Adipocyte (in vitro differentiated cells): ENCODE results near the gene CYGB.
"Not testable (repeated sequence)": the region's sequence is repeated elsewhere in the genome, so short reads cannot be mapped to it uniquely, and the experiment has no call there.

Experiments
- DNase-seq: peaks from one replicate; pipeline ENCODE4 v3.0.0-alpha.2; 2015; ENCODE audit warnings: low read depth
- H3K27me3 ChIP-seq: replicated peaks from 2 replicates; pipeline ENCODE4 v1.7.0; 2013; ENCODE audit warnings: mild to moderate bottlenecking, low read length, moderate library complexity; ENCODE audit not compliant: control insufficient read depth, insufficient read depth
- H3K36me3 ChIP-seq: 2 replicates; pipeline ENCODE4 v1.7.0; 2013; ENCODE audit warnings: low read length, mild to moderate bottlenecking, moderate library complexity; ENCODE audit not compliant: control insufficient read depth, insufficient read depth, severe bottlenecking
- H3K4me1 ChIP-seq: 2 replicates; pipeline ENCODE4 v1.7.0; 2013; ENCODE audit warnings: mild to moderate bottlenecking, low read length, moderate library complexity; ENCODE audit not compliant: control insufficient read depth, insufficient read depth
- H3K4me3 ChIP-seq: 2 replicates; pipeline ENCODE4 v1.7.0; 2013; ENCODE audit warnings: mild to moderate bottlenecking, low read length, moderate library complexity
- H3K9ac ChIP-seq: 2 replicates; pipeline ENCODE4 v1.7.0; 2013; ENCODE audit warnings: mild to moderate bottlenecking, low read length, moderate library complexity
- H3K9me3 ChIP-seq: 2 replicates; pipeline ENCODE4 v1.7.0; 2013; ENCODE audit warnings: mild to moderate bottlenecking, low read length, moderate library complexity; ENCODE audit not compliant: control insufficient read depth

CYGB gene

GRCh38 chr17:76512366-76513305 lies 24.9 kb downstream of the CYGB start:
- no peak overlapping the region for H3K9ac ChIP-seq
- no peak for DNase-seq
- no peaks in the 10 kb centered on the region for H3K27me3 ChIP-seq
- H3K9me3 ChIP-seq: no peaks in the 10 kb centered on the region
- H3K4me3 ChIP-seq: no peak overlapping the region
- H3K36me3 ChIP-seq: no peaks in the 10 kb centered on the region
- H3K4me1 ChIP-seq: peaks cover 25% of the 10 kb centered on the region

- no peak for DNase-seq
- Histone ChIP-seq H3K27me3 (peaks cover 4% of the 10 kb centered on the region), H3K4me1 (peaks cover 25% of the 10 kb centered on the region), H3K9me3 (no peaks in the 10 kb centered on the region), H3K4me3 (no peak overlapping the region), H3K9ac (no peak overlapping the region), H3K36me3 (no peaks in the 10 kb centered on the region)
Measured at GRCh38 chr17:76511668-76512365, 25.7 kb downstream of the CYGB start.

GRCh38 chr17:76510831-76511244 lies 26.7 kb downstream of the CYGB start:
- H3K4me3 ChIP-seq: no peak overlapping the region

GRCh38 chr17:76508472-76509063 lies 28.9 kb downstream of the CYGB start:
- not testable (repeated sequence) for H3K9me3 ChIP-seq, DNase-seq, H3K4me3 ChIP-seq, H3K9ac ChIP-seq, H3K36me3 ChIP-seq, H3K27me3 ChIP-seq
- H3K4me1 ChIP-seq: peaks cover 21% of the 10 kb centered on the region

More at GRCh38 chr17:76510831-76511244, 26.7 kb downstream of the CYGB start:
- H3K27me3 ChIP-seq: peaks cover 7% of the 10 kb centered on the region
- H3K4me1 ChIP-seq: peaks cover 24% of the 10 kb centered on the region
- no peak overlapping the region for H3K9ac ChIP-seq
- no peaks in the 10 kb centered on the region for H3K36me3 ChIP-seq
- DNase-seq: no peak
- no peaks in the 10 kb centered on the region for H3K9me3 ChIP-seq

- no peaks in the 10 kb centered on the region for H3K9me3 ChIP-seq
- H3K4me3 ChIP-seq: no peak overlapping the region
- peaks cover 13% of the 10 kb centered on the region for H3K27me3 ChIP-seq
- H3K4me1 ChIP-seq: peaks cover 16% of the 10 kb centered on the region
- no peaks in the 10 kb centered on the region for H3K36me3 ChIP-seq
- no peak overlapping the region for H3K9ac ChIP-seq
- peak; percentile 84 for DNase-seq
Measured at GRCh38 chr17:76506408-76507345, 30.8 kb downstream of the CYGB start.

- Histone ChIP-seq H3K9me3 (no peaks in the 10 kb centered on the region), H3K4me3 (no peak overlapping the region), H3K4me1 (no peaks in the 10 kb centered on the region), H3K36me3 (no peaks in the 10 kb centered on the region), H3K9ac (no peak overlapping the region), H3K27me3 (peaks cover 13% of the 10 kb centered on the region)
- DNase-seq: no peak
Measured at GRCh38 chr17:76504117-76504516, 33.4 kb downstream of the CYGB start.

- no peaks in the 10 kb centered on the region for H3K36me3 ChIP-seq
- no peak for DNase-seq
- no peaks in the 10 kb centered on the region for H3K9me3 ChIP-seq
- peaks cover 13% of the 10 kb centered on the region for H3K27me3 ChIP-seq
- H3K9ac ChIP-seq: no peak overlapping the region
- no peak overlapping the region for H3K4me3 ChIP-seq
- H3K4me1 ChIP-seq: peaks cover 4% of the 10 kb centered on the region
Measured at GRCh38 chr17:76502341-76503211, 34.9 kb downstream of the CYGB start.

- peak overlapping the region; percentile 75 for H3K4me3 ChIP-seq
- H3K9ac ChIP-seq: peak overlapping the region; percentile 74
- peaks cover 4% of the 10 kb centered on the region for H3K4me1 ChIP-seq
- H3K27me3 ChIP-seq: peaks cover 10% of the 10 kb centered on the region
- no peaks in the 10 kb centered on the region for H3K36me3 ChIP-seq
- no peak for DNase-seq
- H3K9me3 ChIP-seq: no peaks in the 10 kb centered on the region
Measured at GRCh38 chr17:76501827-76502307, 35.6 kb downstream of the CYGB start.

GRCh38 chr17:76501018-76501826 lies 36.3 kb downstream of the CYGB start, which contains the start of gene RHBDF2:
Gene RHBDF2, minus strand, starts transcription at chr17:76501423. Its CDS starts 19,899 bp downstream, at chr17:76481524.
- H3K4me3 ChIP-seq: peak within 1 kb of the TSS; percentile 75
- peaks cover 6% of the 10 kb centered on the region for H3K27me3 ChIP-seq
- H3K9me3 ChIP-seq: no peaks in the 10 kb centered on the region
- H3K9ac ChIP-seq: peak within 1 kb of the TSS; percentile 74
- DNase-seq: peak; percentile 86
- no peaks in the 10 kb centered on the region for H3K36me3 ChIP-seq
- peaks cover 4% of the 10 kb centered on the region for H3K4me1 ChIP-seq
